Retinal pigment epithelial cell (primary cell): ENCODE results near the gene MAMDC2.

Source experiments
- DNase-seq: peaks from one replicate; pipeline ENCODE4 v3.0.0-alpha.2; 2010; ENCODE audit warnings: low read depth
- H3K4me3 ChIP-seq: 2 replicates; pipeline ENCODE4 v1.5.1; 2011; ENCODE audit warnings: mild to moderate bottlenecking, low read length, control low read depth, moderate library complexity
- TF ChIP-seq, protein P1 (sequence below): conservative IDR thresholded peaks from 2 replicates; pipeline ENCODE4 v1.5.1; 2011; ENCODE audit warnings: low read depth, low read length, control low read depth, inconsistent platforms

MAMDC2 gene

GRCh38 chr9:70015099-70015498 lies 28.5 kb upstream of the MAMDC2 start:
- TF ChIP-seq, protein P1, sequence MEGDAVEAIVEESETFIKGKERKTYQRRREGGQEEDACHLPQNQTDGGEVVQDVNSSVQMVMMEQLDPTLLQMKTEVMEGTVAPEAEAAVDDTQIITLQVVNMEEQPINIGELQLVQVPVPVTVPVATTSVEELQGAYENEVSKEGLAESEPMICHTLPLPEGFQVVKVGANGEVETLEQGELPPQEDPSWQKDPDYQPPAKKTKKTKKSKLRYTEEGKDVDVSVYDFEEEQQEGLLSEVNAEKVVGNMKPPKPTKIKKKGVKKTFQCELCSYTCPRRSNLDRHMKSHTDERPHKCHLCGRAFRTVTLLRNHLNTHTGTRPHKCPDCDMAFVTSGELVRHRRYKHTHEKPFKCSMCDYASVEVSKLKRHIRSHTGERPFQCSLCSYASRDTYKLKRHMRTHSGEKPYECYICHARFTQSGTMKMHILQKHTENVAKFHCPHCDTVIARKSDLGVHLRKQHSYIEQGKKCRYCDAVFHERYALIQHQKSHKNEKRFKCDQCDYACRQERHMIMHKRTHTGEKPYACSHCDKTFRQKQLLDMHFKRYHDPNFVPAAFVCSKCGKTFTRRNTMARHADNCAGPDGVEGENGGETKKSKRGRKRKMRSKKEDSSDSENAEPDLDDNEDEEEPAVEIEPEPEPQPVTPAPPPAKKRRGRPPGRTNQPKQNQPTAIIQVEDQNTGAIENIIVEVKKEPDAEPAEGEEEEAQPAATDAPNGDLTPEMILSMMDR = no peak
- DNase-seq = no peak
- H3K4me3 ChIP-seq = no peak overlapping the region

DNA sequence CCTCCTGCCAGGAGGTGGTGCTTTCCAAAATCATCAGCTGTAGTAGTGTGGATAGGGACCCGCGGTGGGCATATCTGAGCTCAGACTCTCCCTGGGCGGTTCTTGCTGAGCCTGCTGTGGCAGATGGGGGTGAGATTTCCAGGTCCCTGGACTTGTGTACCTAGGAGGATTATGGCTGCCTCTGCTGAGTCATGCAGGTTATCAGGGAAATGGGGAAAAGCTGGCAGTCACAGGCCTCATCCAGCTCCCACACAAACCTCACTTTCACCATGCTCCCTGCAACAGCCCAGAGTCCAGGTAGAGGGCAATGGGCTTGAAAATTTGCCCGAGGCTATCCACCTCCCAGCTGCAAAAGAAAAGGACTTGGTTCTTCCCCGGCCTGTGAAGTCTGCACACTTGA lies 23.4 kb upstream of the MAMDC2 start:
- DNase-seq = no peak
- H3K4me3 ChIP-seq = no peak overlapping the region
- TF ChIP-seq, protein P1 = no peak

- no peak overlapping the region for H3K4me3 ChIP-seq
- no peak for DNase-seq
- TF ChIP-seq, protein P1 = no peak
Observed at GRCh38 chr9:70020991-70021571, 22.6 kb upstream of the MAMDC2 start.

DNA sequence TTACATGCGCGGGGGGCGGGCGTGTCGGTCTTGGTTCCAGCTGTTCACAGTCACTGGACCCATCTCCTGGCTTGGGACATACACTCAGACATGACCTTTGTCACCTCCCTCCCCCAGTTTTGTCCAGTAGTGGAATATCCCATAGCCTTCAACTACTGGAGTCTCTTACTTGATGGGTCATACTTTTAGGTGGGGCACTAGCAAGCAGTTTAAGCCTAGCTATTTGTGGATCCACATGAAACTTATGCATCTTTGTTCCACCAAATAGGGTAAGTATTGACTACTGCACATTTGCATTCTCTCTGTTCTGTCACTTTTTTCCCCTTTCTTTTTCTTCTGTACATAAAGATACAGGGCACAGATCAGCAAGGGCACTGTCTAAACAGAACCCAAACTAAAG lies 15.4 kb upstream of the MAMDC2 start:
- H3K4me3 ChIP-seq = no peak overlapping the region
- TF ChIP-seq, protein P1 = no peak

DNA sequence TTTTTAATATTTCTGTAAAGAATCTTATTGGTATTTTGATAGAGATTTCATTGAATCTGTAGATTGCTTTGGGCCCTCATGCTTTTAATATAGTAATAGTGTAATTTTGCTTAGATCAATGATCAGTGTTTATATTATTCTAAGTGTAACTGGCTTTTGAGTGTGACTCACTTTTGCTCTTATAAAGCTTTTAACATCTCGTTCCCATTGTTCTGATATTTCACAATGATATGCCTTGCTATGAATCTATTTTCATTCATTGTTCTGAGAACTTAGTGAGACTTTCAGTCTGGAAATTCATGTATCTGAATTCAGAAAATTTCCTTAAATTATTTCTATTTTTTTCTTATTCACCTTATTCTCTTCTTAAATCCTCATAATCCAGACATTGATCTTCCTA lies 13.5 kb upstream of the MAMDC2 start:
- DNase-seq = no peak
- TF ChIP-seq, protein P1 = no peak
- H3K4me3 ChIP-seq = no peak overlapping the region

More for the DNA sequence above, 15.4 kb upstream of the MAMDC2 start:
- DNase-seq = no peak

DNA sequence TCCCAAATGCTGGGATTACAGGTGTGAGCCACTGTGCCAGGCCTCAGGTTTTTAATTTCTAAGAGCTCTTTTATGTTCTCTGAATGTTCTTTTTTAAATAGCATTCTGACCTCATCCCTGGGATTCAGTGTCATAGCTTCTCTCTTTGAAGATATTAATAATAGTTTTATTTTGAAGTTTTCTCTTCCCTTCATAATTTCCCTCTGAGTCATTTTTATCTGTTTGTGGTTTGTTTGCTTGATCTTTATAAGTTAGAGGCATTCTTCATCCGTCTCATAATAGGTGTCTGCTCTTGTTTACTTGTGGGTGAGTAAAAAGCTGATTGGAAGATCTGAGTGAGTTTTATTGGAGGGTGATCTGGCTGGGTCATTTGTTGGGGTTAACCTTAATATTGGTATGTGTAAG lies 12.5 kb upstream of the MAMDC2 start:
- TF ChIP-seq, protein P1 = no peak
- no peak for DNase-seq
- H3K4me3 ChIP-seq = no peak overlapping the region

- no peak for DNase-seq
- H3K4me3 ChIP-seq = no peak overlapping the region
- TF ChIP-seq, protein P1 = no peak
Observed at GRCh38 chr9:70034271-70034711, 9.4 kb upstream of the MAMDC2 start.
